HG03196 (cell line): ENCODE results near the gene ENOSF1.

Source experiments
- ATAC-seq: cut with Tn5 transposase; IDR thresholded peaks from one replicate; pipeline ENCODE4 v1.9.1; 2021; ENCODE audit not compliant: unreplicated experiment

The ENOSF1 gene

GRCh38 chr18:675307-675706, 37.1 kb downstream of the ENOSF1 start:
- no peak for ATAC-seq

DNA sequence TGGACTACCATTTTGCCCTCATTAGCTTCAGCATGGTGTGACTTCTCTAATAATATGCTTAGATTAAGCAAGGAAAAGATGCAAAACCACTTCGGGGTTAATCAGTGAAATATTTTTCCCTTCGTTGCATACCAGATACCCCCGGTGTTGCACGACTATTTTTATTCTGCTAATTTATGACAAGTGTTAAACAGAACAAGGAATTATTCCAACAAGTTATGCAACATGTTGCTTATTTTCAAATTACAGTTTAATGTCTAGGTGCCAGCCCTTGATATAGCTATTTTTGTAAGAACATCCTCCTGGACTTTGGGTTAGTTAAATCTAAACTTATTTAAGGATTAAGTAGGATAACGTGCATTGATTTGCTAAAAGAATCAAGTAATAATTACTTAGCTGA, 38.7 kb downstream of the ENOSF1 start:
- ATAC-seq: no peak

GRCh38 chr18:673317-673716, 39.1 kb downstream of the ENOSF1 start:
- ATAC-seq: no peak

DNA sequence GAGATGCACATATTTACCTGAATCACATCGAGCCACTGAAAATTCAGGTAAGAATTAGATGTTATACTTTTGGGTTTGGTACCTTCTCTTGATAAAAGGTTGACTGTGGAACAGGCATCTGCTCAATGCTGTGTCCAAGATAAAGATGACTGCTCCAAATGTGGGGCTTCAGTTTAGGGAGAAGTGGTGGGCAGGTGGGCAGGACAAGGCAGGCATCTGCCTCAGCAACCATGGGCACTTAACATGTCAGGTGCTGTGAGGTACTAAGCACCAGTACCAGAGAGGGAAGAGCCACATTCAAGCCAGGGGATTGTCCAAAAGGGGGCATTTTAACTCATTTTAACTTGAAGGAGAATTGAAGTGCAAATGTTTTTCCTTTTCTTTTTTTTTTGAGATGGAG, 41.0 kb downstream of the ENOSF1 start:
- ATAC-seq: no peak

DNA sequence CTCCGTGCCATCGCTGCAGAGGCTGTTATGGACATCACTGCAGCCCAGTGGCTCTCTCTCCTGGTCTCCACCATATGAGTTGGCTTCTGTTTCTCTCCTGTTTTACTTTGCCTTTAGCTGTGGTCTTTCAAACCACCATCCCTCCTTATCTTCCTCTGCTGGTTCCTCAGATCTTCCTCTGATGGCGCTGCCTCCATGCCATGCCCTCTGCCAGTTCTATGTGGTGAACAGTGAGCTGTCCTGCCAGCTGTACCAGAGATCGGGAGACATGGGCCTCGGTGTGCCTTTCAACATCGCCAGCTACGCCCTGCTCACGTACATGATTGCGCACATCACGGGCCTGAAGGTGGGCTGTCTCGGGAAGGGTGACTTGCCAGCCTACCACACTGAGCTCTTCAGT, 41.9 kb downstream of the ENOSF1 start:
- no peak for ATAC-seq

DNA sequence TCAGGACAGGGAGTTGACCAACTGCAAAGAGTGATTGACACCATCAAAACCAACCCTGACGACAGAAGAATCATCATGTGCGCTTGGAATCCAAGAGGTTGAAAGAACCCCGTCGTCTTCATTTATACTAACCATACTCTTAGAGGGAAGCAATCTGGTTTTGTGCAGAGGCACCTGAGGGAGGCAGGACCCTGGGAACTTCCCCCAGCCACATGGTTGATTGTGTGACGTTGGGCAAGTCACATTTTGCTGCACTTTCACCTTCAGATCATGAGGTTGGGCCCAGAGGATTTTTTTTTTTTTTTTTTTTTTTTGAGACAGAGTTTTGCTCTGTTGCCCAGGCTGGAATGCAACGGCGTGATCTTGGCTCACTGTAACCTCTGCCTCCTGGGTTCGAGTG, 43.4 kb downstream of the ENOSF1 start:
- no peak for ATAC-seq

DNA sequence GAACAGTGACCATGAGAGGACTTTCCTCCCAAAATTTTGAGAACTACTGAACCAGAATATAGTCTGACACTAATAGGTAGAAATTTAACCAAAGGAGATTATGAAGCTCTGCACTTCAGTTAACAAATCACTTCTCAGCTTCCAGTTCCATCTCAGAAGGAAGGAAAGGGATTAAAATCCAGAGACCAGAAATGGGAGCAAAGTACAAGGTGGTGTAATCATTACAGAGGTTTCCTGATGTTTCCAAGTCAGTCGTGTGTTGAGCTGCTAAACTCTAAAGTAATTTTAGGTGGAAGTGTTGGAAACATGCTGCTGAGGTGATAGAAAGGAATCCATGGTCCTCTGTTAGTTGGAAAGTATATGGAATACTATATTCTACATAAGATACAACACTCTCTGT, 44.2 kb downstream of the ENOSF1 start:
- no peak for ATAC-seq

- no peak for ATAC-seq
These were observed 45.8 kb downstream of the ENOSF1 start for GRCh38 chr18:666628-667027.

GRCh38 chr18:666177-666576, 46.3 kb downstream of the ENOSF1 start:
- no peak for ATAC-seq

- no peak for ATAC-seq
These were observed 50.2 kb downstream of the ENOSF1 start for GRCh38 chr18:662197-662596.

GRCh38 chr18:659597-659996, 52.8 kb downstream of the ENOSF1 start:
- ATAC-seq: no peak

DNA sequence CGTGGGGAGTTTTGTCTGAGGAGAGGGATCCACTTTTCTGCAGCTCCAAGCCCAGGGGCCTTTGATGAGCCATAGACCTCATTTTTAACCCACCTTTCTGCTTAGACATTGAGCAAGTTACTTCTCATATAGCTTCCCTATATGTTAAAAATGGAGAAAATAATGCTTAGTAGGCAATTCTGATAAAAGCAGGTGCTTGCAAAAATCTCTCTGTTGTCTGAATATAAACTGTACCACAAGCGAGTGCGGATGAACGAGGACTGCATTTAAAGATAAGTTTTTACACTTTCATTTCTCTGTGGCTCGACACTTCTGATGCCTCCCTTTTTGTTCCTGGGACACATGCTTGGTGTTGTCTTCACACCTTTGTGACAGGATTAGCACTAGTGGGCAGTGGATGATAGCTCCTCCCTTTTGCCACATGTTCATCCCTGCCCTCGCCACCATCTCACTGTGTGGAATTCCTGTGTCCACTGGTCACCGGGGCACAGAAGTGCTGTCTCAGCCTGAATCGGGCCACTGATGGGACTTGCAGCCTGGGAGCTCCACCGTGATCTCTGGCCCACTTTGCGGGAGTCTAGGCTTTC, 53.4 kb downstream of the ENOSF1 start:
- no peak for ATAC-seq

GRCh38 chr18:658001-658946, 54.2 kb downstream of the ENOSF1 start:
- peak; percentile 59 for ATAC-seq

GRCh38 chr18:657311-658000, 55.0 kb downstream of the ENOSF1 start, which contains the start of gene TYMS:
Gene TYMS (plus strand): TSS chr18:657653. CDS start chr18:657743, 90 bp downstream.
- peak; percentile 54 for ATAC-seq

DNA sequence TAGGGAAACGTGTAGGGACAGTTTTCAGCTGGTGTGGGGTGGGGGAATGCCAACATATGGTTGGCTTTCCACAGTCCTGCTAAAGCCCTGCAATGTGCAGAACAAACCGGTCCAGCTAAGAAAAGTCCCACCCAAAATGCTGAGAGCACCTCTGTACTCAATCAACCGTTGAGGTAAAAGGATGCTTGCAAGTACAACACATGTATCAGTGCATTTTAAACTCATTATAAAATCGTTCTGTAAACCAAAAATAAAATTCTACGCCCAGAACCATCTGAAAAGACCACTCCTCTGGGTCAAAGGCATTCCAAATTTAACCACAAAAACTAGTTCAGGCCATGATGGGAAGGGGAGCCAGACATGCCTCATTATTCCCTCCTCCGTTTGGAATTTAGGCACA, 57.0 kb downstream of the ENOSF1 start:
- no peak for ATAC-seq

DNA sequence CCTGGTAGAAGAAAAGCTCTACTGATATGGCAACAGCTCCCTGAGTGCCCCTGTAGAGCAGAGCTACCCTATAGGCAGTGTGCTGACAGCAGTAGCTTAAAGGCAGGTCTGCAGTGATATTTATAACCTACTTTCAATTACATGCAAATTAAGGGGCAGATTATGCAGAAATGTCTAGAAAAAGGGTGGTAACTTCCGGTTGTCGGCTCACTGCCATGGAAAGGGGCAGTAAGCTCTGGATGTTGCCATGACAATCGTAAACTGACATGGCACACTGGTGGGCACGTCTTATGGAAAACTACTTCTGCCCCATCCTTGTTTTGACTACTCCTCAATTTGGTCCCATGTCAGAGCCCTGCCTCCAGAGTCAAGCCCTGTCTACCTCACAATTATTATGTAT, 57.8 kb downstream of the ENOSF1 start:
- no peak for ATAC-seq

- ATAC-seq: no peak
These were observed 58.9 kb downstream of the ENOSF1 start for GRCh38 chr18:653512-653911.

DNA sequence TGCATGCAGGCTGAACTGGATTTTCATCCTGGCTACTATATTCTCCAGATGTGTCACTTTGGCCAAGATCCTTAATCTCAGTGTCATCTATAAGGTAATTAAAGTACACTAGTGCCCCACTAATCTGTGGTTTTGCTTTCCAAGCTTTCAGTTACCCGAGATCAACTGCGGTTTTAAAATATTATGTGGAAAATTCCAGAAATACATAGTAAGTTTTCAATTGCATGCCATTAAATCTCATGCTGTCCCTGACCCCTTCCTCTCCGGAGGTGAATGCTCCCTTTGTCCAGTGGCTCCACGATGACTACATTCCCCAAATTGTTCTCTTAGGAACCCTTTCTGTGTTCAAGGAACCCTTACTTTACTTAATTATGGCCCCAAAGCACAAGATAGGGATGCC, 60.3 kb downstream of the ENOSF1 start:
- no peak for ATAC-seq

DNA sequence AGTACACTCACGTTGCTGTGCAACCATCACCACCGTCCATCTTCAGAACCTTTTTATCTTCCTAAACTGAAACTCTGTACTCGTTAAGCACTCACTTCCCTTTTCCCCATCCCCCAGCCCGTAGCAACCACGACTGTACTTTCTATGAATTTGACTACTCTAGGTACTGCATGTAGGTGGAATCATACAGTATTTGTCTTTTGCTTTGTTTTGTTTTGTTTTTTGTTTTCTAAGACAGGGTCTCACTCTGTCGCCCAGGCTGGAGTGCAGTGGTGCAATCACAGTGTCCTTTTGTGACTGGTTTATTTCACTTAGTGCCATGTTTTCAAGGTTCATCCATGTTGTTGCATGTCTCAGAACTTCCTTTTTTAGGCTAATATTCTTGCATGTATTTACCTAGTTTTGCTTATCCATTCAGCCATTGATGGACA, 62.0 kb downstream of the ENOSF1 start:
- peak; percentile 89 for ATAC-seq

- ATAC-seq: no peak
These were observed 63.1 kb downstream of the ENOSF1 start for GRCh38 chr18:649341-649740.

DNA sequence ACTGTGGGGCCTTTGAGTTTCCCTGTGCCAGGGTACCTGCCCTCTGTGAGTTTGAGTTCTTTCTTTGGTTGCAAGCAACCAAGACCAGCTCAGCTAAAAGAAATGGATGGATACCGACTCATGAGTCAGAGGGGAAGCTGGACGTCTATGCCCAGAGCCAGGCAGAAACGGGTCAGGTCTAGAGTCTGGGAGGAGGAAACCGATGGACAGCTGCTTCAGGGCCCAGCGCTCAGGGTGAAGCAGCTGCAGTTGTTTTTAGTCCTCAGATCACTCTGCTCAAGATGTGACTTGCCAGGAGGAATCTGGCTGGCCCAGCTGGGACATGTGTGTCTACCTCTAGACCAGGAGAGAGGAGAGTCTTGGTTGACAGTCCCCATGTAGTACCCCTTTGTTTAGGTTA, 65.1 kb downstream of the ENOSF1 start:
- no peak for ATAC-seq
